Smooth muscle cell of the coronary artery (primary cell): ENCODE measurements around the gene RBBP9. TPM values are rescaled to one million over a fixed set of nuclear protein-coding genes. Genes with fewer than 3 reads are reported as not detected.

ENCODE experiments used
- total RNA-seq: library from RNA; depleted of rRNA; stranded (reverse); fragments of >200 nt; gene quantifications from 2 replicates; pipeline ENCODE4 v1.2.3, GENCODE V29; 2014; ENCODE audit warnings: low replicate concordance

The RBBP9 gene
- total RNA-seq: 9.5 and 24.1 TPM in 2 replicates

GRCh38 chr20:18496740-18497592 is at the start of gene RBBP9:
Gene RBBP9, minus strand, starts transcription at chr20:18497225. Its CDS starts 58 bp downstream, at chr20:18497167.

DNA sequence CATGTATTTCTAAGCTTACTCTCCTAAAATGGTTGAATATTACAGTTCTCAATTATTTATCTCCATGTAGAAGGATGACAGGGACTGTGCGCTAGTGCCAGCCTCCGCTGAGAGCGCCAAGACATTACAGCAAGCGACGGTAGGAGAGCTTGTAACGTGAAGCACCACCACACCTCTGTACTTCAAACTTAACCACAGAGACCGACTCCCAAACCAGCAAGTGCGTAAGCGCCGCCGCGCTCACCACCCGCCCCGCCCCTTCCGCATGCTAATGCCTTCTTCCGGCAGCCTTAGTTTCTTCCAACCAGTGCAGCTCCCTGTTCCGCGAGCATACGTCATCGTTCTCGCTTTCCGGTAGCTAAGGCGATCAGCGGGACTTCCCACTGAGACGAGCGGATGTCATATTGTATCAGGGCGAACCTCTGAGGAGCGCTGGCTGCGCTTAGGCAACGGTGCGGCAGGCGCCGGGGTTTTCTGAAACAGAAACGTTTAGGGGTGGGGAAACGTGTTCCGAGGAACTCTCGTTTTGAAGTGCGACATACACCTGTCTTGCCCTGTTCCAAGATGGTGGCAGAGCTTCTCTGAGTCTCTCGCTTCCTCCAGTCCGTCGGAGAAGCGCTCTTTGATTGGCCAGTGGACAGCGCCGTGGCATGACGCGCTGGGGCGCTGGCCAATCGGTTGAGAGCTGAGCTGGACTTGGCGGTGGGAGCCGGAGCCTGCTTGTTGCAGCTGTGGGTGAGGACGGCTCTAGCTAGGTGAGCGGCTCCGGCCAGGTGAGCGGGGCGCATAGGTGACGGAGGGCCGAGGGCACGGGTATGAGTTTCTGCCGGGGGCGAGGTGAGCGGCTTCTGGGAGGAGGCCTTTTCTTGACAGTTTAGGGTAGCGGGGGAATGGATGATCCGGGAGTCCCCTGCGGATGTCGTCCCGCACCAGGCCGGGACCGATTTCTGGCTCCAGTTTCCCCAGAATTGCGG is 10.5 kb upstream of the RBBP9 start, which contains the start of gene SEC23B:
SEC23B (plus strand) TSS at position 723 of the 974 bp plus-strand sequence. CDS start 2,896 bp downstream, outside the sequence.

DNA sequence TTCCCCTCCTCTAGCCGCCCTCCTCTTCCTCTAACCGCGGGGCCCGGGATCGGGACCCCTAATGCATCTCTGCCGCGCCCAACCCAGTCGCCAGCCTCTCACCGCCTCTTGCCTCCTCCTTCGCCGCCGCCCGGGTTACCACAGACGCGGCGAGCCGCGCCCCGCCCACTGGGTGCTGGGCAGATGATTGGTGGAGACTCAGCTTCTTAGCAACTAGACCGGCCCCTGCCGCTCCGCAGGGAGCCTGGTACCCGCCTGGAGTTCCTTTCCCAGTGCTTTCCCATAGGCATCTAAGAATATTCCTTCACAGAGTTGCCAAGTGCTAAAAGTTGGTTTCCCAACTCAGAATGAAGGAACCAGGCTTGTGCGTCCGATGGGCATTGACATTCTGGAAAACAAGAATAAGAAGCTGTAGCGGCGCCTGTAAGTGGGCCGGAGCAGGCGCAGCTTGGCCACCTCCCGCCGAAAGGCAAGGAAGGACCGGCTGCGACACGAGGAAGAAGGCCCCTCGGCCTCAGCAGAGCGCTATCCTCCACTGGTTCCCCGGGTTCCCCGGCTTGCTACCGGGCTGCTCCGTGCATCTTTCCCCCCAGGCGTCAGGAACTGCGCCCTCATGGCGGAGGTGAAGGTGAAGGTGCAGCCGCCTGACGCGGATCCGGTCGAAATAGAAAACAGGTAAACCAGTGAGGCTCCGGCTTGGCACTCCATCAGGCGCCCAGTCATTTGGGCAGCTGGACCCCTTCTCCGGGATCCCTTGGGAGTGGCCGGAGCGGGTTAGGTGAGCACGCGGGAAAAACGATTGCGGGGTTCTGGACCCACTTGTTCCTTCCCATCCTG is 29.9 kb downstream of the RBBP9 start, which contains the start of the genes DZANK1 and POLR3F:
DZANK1 (minus strand) TSS at position 137 of the 837 bp plus-strand sequence. CDS start 1,672 bp downstream, outside the sequence.
POLR3F (plus strand) TSS at position 497 of the 837 bp plus-strand sequence; CDS start at position 614, 117 bp downstream.

Other genes starting within 250 kb of the RBBP9 start
- 21.8 and 23.2 TPM in 2 replicates for gene ZNF133, start 208.7 kb downstream of the RBBP9 start, total RNA-seq
- gene DZANK1, start 30.2 kb downstream of the RBBP9 start, total RNA-seq: 0.75 and 1.2 TPM in 2 replicates
- 11.1 and 11.8 TPM in 2 replicates for gene POLR3F, start 29.8 kb downstream of the RBBP9 start, total RNA-seq
- gene SEC23B, start 10.7 kb upstream of the RBBP9 start, total RNA-seq: 44.3 and 56.2 TPM in 2 replicates
- gene SMIM26, start 70.2 kb upstream of the RBBP9 start, total RNA-seq: 89.1 and 194 TPM in 2 replicates
- 38.6 and 100 TPM in 2 replicates for gene DTD1, start 90.8 kb upstream of the RBBP9 start, total RNA-seq